GM21381 (cell line): ENCODE results near the gene DCDC2C.

Experiments
- ATAC-seq: cut with Tn5 transposase; IDR thresholded peaks from one replicate; pipeline ENCODE4 v1.9.1; 2021; ENCODE audit warnings: mild to moderate bottlenecking, moderate library complexity; ENCODE audit not compliant: unreplicated experiment

Gene DCDC2C

DNA sequence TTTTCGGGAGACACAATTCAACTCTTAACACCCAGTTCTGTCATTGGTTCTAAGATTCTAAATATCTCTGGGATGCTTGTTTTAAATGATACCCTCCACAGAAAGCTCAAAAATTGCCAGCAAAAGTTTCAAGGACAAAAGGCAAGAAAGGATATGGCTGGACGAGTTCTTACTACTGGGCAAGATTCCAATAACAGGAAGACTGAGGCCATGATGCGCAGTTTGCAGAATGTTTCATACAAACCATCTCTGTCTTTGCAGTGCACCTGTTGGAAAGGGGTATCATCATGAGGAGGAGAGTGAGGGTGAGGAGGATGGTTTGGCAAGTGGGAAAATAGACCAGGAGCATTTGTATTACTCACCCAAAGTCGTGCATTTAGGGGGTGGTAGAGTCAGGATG, 172.8 kb downstream of the DCDC2C start:
- no peak for ATAC-seq

DNA sequence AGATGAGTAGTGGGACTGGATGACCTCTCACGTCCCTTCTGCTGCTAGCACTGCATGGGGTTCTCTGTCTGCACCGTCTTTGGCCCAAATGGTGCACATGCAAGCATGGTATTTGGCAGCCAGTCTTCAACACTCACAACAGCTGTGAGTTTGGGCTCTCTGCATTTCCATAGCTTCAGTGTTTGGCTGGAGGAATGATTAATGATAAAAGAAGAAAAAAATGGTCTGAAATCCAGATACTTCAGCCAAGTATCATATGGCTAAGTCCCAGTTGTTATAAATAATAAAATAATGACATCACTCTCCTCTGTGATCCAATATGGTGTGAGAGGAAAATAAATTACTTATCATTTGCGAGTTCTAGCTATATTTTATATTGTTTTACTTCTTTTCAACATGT, 173.3 kb downstream of the DCDC2C start:
- ATAC-seq, result no peak

DNA sequence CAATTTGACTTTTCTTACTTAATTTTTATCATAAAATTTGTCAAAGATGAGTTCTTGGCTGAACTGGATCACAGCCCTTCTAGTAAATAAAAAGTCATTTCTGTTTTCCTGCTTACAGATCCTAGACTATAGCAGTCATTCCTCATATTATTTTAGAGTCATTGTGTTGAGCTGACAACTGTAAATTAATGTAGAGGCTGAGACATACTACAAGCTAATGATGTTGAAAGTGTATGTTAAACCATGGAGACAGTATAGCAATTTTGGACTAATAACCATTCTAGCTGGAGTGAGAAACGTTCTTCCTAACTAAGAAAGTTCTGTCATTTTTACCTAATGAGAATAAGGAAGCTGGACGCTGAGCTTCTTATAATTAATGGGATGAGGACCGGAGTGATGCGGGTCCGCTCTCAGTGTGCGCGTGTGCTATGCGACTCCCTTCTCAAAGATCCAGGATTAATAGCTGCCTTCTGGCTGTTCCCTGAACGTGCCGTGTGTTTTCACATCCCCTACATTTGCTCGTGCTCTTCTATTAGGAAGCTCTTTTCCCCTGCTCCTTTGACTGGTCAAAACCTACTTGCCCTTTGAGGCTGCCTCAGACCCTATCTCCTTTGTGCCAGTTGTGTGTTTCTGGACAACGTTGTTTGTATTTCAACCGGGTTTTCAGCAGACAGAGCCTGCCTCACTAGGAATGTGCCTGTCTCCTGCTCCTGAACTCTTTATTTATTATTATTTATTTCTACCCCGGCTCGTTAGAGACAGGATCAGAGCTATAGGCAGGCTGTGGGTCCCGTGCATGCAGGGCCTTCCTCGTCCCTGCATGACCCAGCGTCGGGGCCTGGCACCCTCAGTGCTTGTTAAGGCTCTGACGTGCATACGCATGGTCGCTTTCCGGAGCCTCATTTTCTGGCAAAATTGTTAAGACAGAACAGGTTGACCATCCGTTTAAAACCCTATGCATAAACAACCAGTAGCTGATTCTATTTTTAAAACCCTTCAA, 182.6 kb downstream of the DCDC2C start:
- no peak for ATAC-seq

DNA sequence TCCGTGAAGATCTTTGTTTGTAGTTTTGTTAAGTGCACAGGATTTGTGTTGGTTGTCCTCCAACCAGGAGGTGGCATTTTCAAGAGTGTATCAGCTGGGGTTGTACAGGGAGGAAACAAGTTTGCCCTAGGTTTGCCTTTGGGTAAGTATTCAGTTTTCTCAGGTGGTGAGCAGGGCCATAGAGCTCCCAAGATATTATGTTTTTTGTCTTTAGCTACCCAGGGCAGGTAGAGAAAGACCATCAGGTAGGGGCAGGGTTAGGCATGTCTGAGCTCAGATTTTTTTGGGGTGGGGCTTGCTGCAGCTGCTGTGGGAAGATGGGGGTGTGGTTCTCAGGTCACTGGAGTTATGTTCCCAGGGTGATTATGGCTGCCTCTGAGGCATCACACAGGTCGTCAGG, 191.6 kb downstream of the DCDC2C start:
- ATAC-seq, result no peak
